Measurements from ENCODE around the gene HINFP.
A peak's percentile ranks its signal among the peaks of the same experiment; 100 is the strongest.
"Not testable (repeated sequence)": the region's sequence is repeated elsewhere in the genome, so short reads cannot be mapped to it uniquely, and the experiment has no call there.

HINFP gene

GRCh38 chr11:119155733-119156492 is 34.5 kb downstream of the HINFP start:
- DNase-seq (ENCODE audit: low read depth, low spot score): no peak

GRCh38 chr11:119156496-119156895 is 35.1 kb downstream of the HINFP start:
- no peak for DNase-seq (ENCODE audit: low read depth, low spot score)

GRCh38 chr11:119157063-119157462 is 35.7 kb downstream of the HINFP start:
- no peak for DNase-seq (ENCODE audit: low read depth, low spot score)

GRCh38 chr11:119158467-119158866 is 37.1 kb downstream of the HINFP start:
- DNase-seq (ENCODE audit: low read depth, low spot score): no peak

GRCh38 chr11:119160151-119160550 is 38.8 kb downstream of the HINFP start:
- DNase-seq (ENCODE audit: low read depth, low spot score): no peak

GRCh38 chr11:119161871-119162270 is 40.5 kb downstream of the HINFP start:
- no peak for DNase-seq (ENCODE audit: low read depth, low spot score)

GRCh38 chr11:119166368-119167076 is 45.1 kb downstream of the HINFP start:
- peak; percentile 64 for DNase-seq (ENCODE audit: low read depth, low spot score)

- not testable (repeated sequence) for DNase-seq (ENCODE audit: low read depth, low spot score)
Observed at GRCh38 chr11:119167077-119167458, 45.7 kb downstream of the HINFP start.

GRCh38 chr11:119167933-119168332 is 46.6 kb downstream of the HINFP start:
- no peak for DNase-seq (ENCODE audit: low read depth, low spot score)

GRCh38 chr11:119168471-119169281 is 47.3 kb downstream of the HINFP start, which contains the start of gene NLRX1:
Gene NLRX1, plus strand, starts transcription at chr11:119168725. Its CDS starts 2,679 bp downstream, at chr11:119171404.
- DNase-seq (ENCODE audit: low read depth, low spot score): peak; percentile 93

- DNase-seq (ENCODE audit: low read depth, low spot score): peak; percentile 78
Observed at GRCh38 chr11:119169282-119169719, 47.9 kb downstream of the HINFP start.

- no peak for DNase-seq (ENCODE audit: low read depth, low spot score)
Observed at GRCh38 chr11:119172513-119172912, 51.1 kb downstream of the HINFP start.

- DNase-seq (ENCODE audit: low read depth, low spot score): no peak
Observed at GRCh38 chr11:119173453-119173852, 52.1 kb downstream of the HINFP start.

GRCh38 chr11:119175493-119176077 is 54.2 kb downstream of the HINFP start:
- DNase-seq (ENCODE audit: low read depth, low spot score): peak; percentile 37

- no peak for DNase-seq (ENCODE audit: low read depth, low spot score)
Observed at GRCh38 chr11:119178166-119178680, 56.8 kb downstream of the HINFP start.

GRCh38 chr11:119179342-119179741 is 58.0 kb downstream of the HINFP start:
- no peak for DNase-seq (ENCODE audit: low read depth, low spot score)

GRCh38 chr11:119179983-119180382 is 58.6 kb downstream of the HINFP start:
- no peak for DNase-seq (ENCODE audit: low read depth, low spot score)

- no peak for DNase-seq (ENCODE audit: low read depth, low spot score)
Observed at GRCh38 chr11:119180729-119181676, 59.6 kb downstream of the HINFP start.

GRCh38 chr11:119181677-119182412 is 60.5 kb downstream of the HINFP start:
- DNase-seq (ENCODE audit: low read depth, low spot score): no peak

GRCh38 chr11:119184399-119184798 is 63.0 kb downstream of the HINFP start:
- DNase-seq (ENCODE audit: low read depth, low spot score): not testable (repeated sequence)
